H1 (cell line): ENCODE measurements around the gene ARHGEF26. TPM values are rescaled to one million over a fixed set of nuclear protein-coding genes. Genes with fewer than 3 reads are reported as not detected.
A peak's percentile ranks its signal among the peaks of the same experiment; 100 is the strongest.

ENCODE experiments used
- CTCF ChIA-PET: fragments of 300-600 bp; sonication (Branson Sonifier 250); formaldehyde crosslinking; loops from one replicate; lab custom pipeline; 2021; ENCODE audit not compliant: partially characterized antibody; lab: Charles Lee
- POLR2A ChIA-PET: fragments of 300-600 bp; sonication (Branson Sonifier 250); formaldehyde crosslinking; loops from one replicate; lab custom pipeline; 2021; ENCODE audit warnings: inconsistent platforms; ENCODE audit not compliant: partially characterized antibody; lab: Charles Lee
- DNase-seq, 2 experiments: peaks; one replicate each; pipeline versions ENCODE4 v3.0.0 to v3.0.0-alpha.2; 2010 to 2022; ENCODE audit warnings: low spot score in 2 of 2, low read depth in 1 of 2, mixed read lengths in 1 of 2
- FAIRE-seq: peaks from 2 replicates; lab custom pipeline; 2011; peaks lifted over from hg19 to GRCh38; lab: Jason Lieb, UNC
- H2AFZ ChIP-seq: 2 replicates; pipeline ENCODE4 v1.8.1; 2012; ENCODE audit warnings: low read length, inconsistent platforms
- H2AK5ac ChIP-seq: 2 replicates; pipeline ENCODE4 v1.6.1; 2013; ENCODE audit warnings: low read depth, low read length
- H2BK120ac ChIP-seq: replicated peaks from 2 replicates; pipeline ENCODE3; 2013; ENCODE audit warnings: low read depth, low read length, inconsistent platforms
- H2BK12ac ChIP-seq: 2 replicates; pipeline ENCODE4 v1.6.1; 2013; ENCODE audit warnings: low read depth, low read length
- H2BK15ac ChIP-seq: 2 replicates; pipeline ENCODE4 v1.6.1; 2013; ENCODE audit warnings: low read length
- H2BK20ac ChIP-seq: 2 replicates; pipeline ENCODE4 v1.6.1; 2013; ENCODE audit warnings: low read length
- H2BK5ac ChIP-seq: 2 replicates; pipeline ENCODE4 v1.6.1; 2013; ENCODE audit warnings: low read depth, low read length
- H3K14ac ChIP-seq: 2 replicates; pipeline ENCODE4 v1.6.1; 2013; ENCODE audit warnings: inconsistent platforms; ENCODE audit not compliant: insufficient read length
- H3K18ac ChIP-seq: 2 replicates; pipeline ENCODE4 v1.6.1; 2013; ENCODE audit warnings: low read length; ENCODE audit errors: extremely low read depth
- H3K23ac ChIP-seq: 2 replicates; pipeline ENCODE4 v1.6.1; 2013; ENCODE audit warnings: inconsistent platforms; ENCODE audit not compliant: insufficient read length
- H3K23me2 ChIP-seq: 2 replicates; pipeline ENCODE4 v1.6.1; 2013; ENCODE audit warnings: low read depth, low read length
- H3K27ac ChIP-seq: 2 replicates; pipeline ENCODE4 v1.6.1; 2011; ENCODE audit warnings: low read depth, low read length, inconsistent platforms
- H3K27me3 ChIP-seq, 4 experiments: replicated peaks in 1 of 4; 1 replicate in 1 of 4; 2 replicates in 3 of 4; pipeline versions ENCODE4 v1.6.1 to v1.8.1; 2011 to 2013; ENCODE audit warnings: low read length in 3 of 4, mild to moderate bottlenecking in 3 of 4, inconsistent platforms in 2 of 4, mixed read lengths in 2 of 4, moderate library complexity in 1 of 4; ENCODE audit not compliant: control insufficient read depth in 3 of 4, insufficient read depth in 3 of 4; ENCODE audit errors: extremely low read depth in 1 of 4
- H3K36me3 ChIP-seq, 4 experiments: 2 replicates each; pipeline versions ENCODE4 v1.6.1 to v1.8.1; 2011 to 2013; ENCODE audit warnings: mild to moderate bottlenecking in 4 of 4, low read length in 3 of 4, moderate library complexity in 2 of 4, control low read depth in 1 of 4, inconsistent platforms in 1 of 4; ENCODE audit not compliant: insufficient read depth in 4 of 4, control insufficient read depth in 2 of 4
- H3K4ac ChIP-seq: replicated peaks from 2 replicates; pipeline ENCODE3; 2013; ENCODE audit warnings: low read length, low read depth, mixed read lengths, inconsistent platforms; ENCODE audit not compliant: insufficient read length
- H3K4me1 ChIP-seq, 4 experiments: replicated peaks in 1 of 4; 1 replicate in 1 of 4; 2 replicates in 3 of 4; pipeline versions ENCODE4 v1.6.1 to v1.8.1; 2011 to 2013; ENCODE audit warnings: low read length in 3 of 4, inconsistent platforms in 2 of 4, mixed read lengths in 1 of 4; ENCODE audit not compliant: insufficient read depth in 4 of 4, control insufficient read depth in 3 of 4
- H3K4me2 ChIP-seq, 2 experiments: 2 replicates each; pipeline versions ENCODE4 v1.6.1 to v1.8.1; 2011 to 2013; ENCODE audit warnings: low read depth in 2 of 2, low read length in 2 of 2, control low read depth in 1 of 2, inconsistent platforms in 1 of 2, mild to moderate bottlenecking in 1 of 2; ENCODE audit not compliant: insufficient read depth in 1 of 2
- H3K4me3 ChIP-seq, 4 experiments: fragments of 200-600, 300-600 bp in 1 of 4; sonication (generic), shearing (Covaris generic), sonication (Bioruptor Twin) in 1 of 4; 2 replicates each; pipeline versions ENCODE4 v1.5.1 to v1.8.1; 2011 to 2016; ENCODE audit warnings: low read length in 4 of 4, low read depth in 3 of 4, control low read depth in 2 of 4, inconsistent platforms in 2 of 4, mild to moderate bottlenecking in 2 of 4, mixed read lengths in 1 of 4, moderate library complexity in 1 of 4; ENCODE audit not compliant: insufficient read depth in 2 of 4; ENCODE audit errors: extremely low read depth in 1 of 4
- H3K56ac ChIP-seq: replicated peaks from 2 replicates; pipeline ENCODE3; 2013; ENCODE audit warnings: low read depth, mild to moderate bottlenecking, mixed read lengths, low read length, inconsistent platforms; ENCODE audit not compliant: insufficient read length
- H3K79me1 ChIP-seq: 2 replicates; pipeline ENCODE4 v1.6.1; 2013; ENCODE audit warnings: low read depth, low read length, control low read depth
- H3K79me2 ChIP-seq, 2 experiments: 2 replicates each; pipeline versions ENCODE4 v1.6.1 to v1.8.1; 2012 to 2013; ENCODE audit warnings: low read length in 2 of 2, mild to moderate bottlenecking in 2 of 2, inconsistent platforms in 1 of 2; ENCODE audit not compliant: insufficient read depth in 2 of 2, control insufficient read depth in 1 of 2
- H3K9ac ChIP-seq, 4 experiments: replicated peaks in 1 of 4; 1 replicate in 1 of 4; 2 replicates in 3 of 4; pipeline versions ENCODE4 v1.6.1 to v1.8.1; 2011 to 2013; ENCODE audit warnings: low read depth in 3 of 4, low read length in 3 of 4, control low read depth in 2 of 4, mild to moderate bottlenecking in 2 of 4, moderate library complexity in 2 of 4, inconsistent platforms in 1 of 4; ENCODE audit errors: extremely low read depth in 1 of 4
- H3K9me3 ChIP-seq, 2 experiments: 2 replicates each; pipeline versions ENCODE4 v1.6.1 to v1.8.1; 2012 to 2013; ENCODE audit warnings: mild to moderate bottlenecking in 2 of 2, moderate library complexity in 2 of 2, control low read depth in 1 of 2, inconsistent platforms in 1 of 2, low read depth in 1 of 2, low read length in 1 of 2, mixed read lengths in 1 of 2; ENCODE audit not compliant: insufficient read depth in 2 of 2
- H4K20me1 ChIP-seq, 2 experiments: replicated peaks in 1 of 2; 2 replicates each; pipeline versions ENCODE3 to v1.8.1; 2011 to 2013; ENCODE audit warnings: inconsistent platforms in 2 of 2, low read length in 2 of 2, mild to moderate bottlenecking in 1 of 2; ENCODE audit not compliant: insufficient read depth in 2 of 2, control insufficient read depth in 1 of 2
- H4K5ac ChIP-seq: 2 replicates; pipeline ENCODE4 v1.6.1; 2013; ENCODE audit warnings: low read length, low read depth, mixed read lengths, inconsistent platforms; ENCODE audit not compliant: insufficient read length
- H4K8ac ChIP-seq: 2 replicates; pipeline ENCODE4 v1.8.0; 2013; ENCODE audit warnings: mild to moderate bottlenecking, moderate library complexity, low read length, inconsistent platforms; ENCODE audit not compliant: insufficient read depth; ENCODE audit errors: extremely low read depth
- H4K91ac ChIP-seq: replicated peaks from 2 replicates; pipeline ENCODE3; 2013; ENCODE audit warnings: low read length, mixed read lengths, inconsistent platforms; ENCODE audit not compliant: insufficient read length
- ASH2L ChIP-seq: fragments of 200-600, 300-600 bp; sonication (generic); IDR thresholded peaks from one replicate; pipeline ENCODE4 v1.7.1; 2017; ENCODE audit warnings: low read length
- POLR2AphosphoS5 ChIP-seq: IDR thresholded peaks from 2 replicates; pipeline ENCODE4 v1.6.1; 2011; ENCODE audit warnings: low read depth, low read length
- WGBS, 2 experiments: shearing (Covaris generic) in 1 of 2; methylation state at CpG; one replicate each; pipeline versions ENCODE4 v1.1.6 to v1.1.7; 2013 to 2015; ENCODE audit warnings: low lambda C conversion rate in 2 of 2, mixed read lengths in 2 of 2, inconsistent platforms in 1 of 2, low coverage in 1 of 2, missing lambda C conversion rate in 1 of 2; ENCODE audit not compliant: insufficient replicate concordance in 2 of 2, insufficient coverage in 1 of 2, insufficient read length in 1 of 2; ENCODE audit errors: extremely low coverage in 1 of 2, missing lambda C conversion rate in 1 of 2; 5-methylcytosine and 5-hydroxymethylcytosine counted together
- polyA plus RNA-seq, 7 experiments: library from polyadenylated mRNA; depleted of rRNA in 3 of 7; stranded (reverse) in 5 of 7; unstranded in 2 of 7; fragments of >200 nt in 5 of 7; fragments of 200-250 nt in 2 of 7; gene quantifications; 1 replicate in 5 of 7; 2 replicates in 1 of 7; 4 replicates in 1 of 7; pipeline versions ENCODE4 v1.2.1 to v1.2.3, GENCODE V29; 2011 to 2013; ENCODE audit warnings: missing spikeins in 2 of 7, mixed read lengths in 2 of 7
- total RNA-seq: library from RNA; stranded (reverse); fragmentation: NEBNext Ultra II Directional; extraction: Animal tissue kit (Norgen Biotek cat#: 25700); gene quantifications from 2 replicates; pipeline ENCODE4 v1.2.1, GENCODE V29; 2021

Gene ARHGEF26
- total and polyA plus RNA-seq, 2 of the 8 experiments (the other 6 are each of a cell fraction or from before 2014, with no cell fraction given): 3.1 to 15.6 TPM

GRCh38 chr3:154122912-154123559 lies 1.8 kb downstream of the ARHGEF26 start:
- ChIA-PET POLR2A (interaction anchor here (1.0 to 1.3 kb wide), 3 partner anchors 10 to 23 kb away, joined by 3 to 4 read pairs (median 3); no protein-coding TSS in a partner anchor), CTCF (interaction anchor here (1.3 to 3.6 kb wide), 3 partner anchors 26 to 131 kb away, joined by 3 to 24 read pairs (median 4); no protein-coding TSS in a partner anchor)
- no peak overlapping the region for H3K4ac ChIP-seq
- no peak overlapping the region for H2BK120ac ChIP-seq
- peaks cover 0 to 5% (median 1%) of the 10 kb centered on the region in 4 experiments; a peak in 2 of 7 replicates for H3K4me1 ChIP-seq
- no peak overlapping the region for H2BK12ac ChIP-seq
- TF ChIP-seq POLR2AphosphoS5 (no peak), ASH2L (peak; percentile 7)
- H2BK15ac ChIP-seq: no peak overlapping the region
- peaks cover 0 to 5% (median 2%) of the 10 kb centered on the region in 4 experiments; a peak in 1 of 8 replicates for H3K36me3 ChIP-seq
- H3K79me1 ChIP-seq: no peaks in the 10 kb centered on the region; the same call in 1 of the 2 replicates
- H2BK5ac ChIP-seq: no peak overlapping the region
- H4K5ac ChIP-seq: no peak overlapping the region
- DNase-seq (no peak), FAIRE-seq (peak; percentile 32)
- H4K91ac ChIP-seq: no peak overlapping the region
- no peak overlapping the region for H2BK20ac ChIP-seq
- no peaks in the 10 kb centered on the region for H3K9me3 ChIP-seq
- no peak overlapping the region for H4K8ac ChIP-seq
- H3K27me3 ChIP-seq: peaks cover 0 to 20% (median 11%) of the 10 kb centered on the region in 4 experiments; a peak in 5 of 7 replicates
- H3K4me3 ChIP-seq: peak overlapping the region; percentile 75 to 85 (median 82); a peak in 7 of 8 replicates
- H3K56ac ChIP-seq: no peak overlapping the region
- peaks cover 0 to 18% of the 10 kb centered on the region in 2 experiments; a peak in 2 of 4 replicates for H3K79me2 ChIP-seq
- peaks cover 3 to 5% of the 10 kb centered on the region in 2 experiments for H4K20me1 ChIP-seq
- no peak overlapping the region for H3K27ac ChIP-seq
- WGBS, 2 experiments: 8% methylated on average over 12 of the region's 12 CpGs; no CpG with 5 or more reads in 1 of the 2 experiments
- H3K14ac ChIP-seq: no peak overlapping the region
- H3K18ac ChIP-seq: no peak overlapping the region
- H3K23me2 ChIP-seq: peaks cover 19% of the 10 kb centered on the region
- H3K23ac ChIP-seq: no peak overlapping the region
- H2AK5ac ChIP-seq: no peak overlapping the region
- no peak overlapping the region for H2AFZ ChIP-seq
- H3K4me2 ChIP-seq: peak overlapping the region; percentile 90 to 96
- H3K9ac ChIP-seq: 0 out of 7 replicates have a peak overlapping the region, but pooled peaks of 1 of the 4 experiments have one; percentile 36
